Vagina (tissue), 2 donors: ENCODE measurements around the gene NINJ2. TPM values are rescaled to one million over a fixed set of nuclear protein-coding genes. Genes with fewer than 3 reads are reported as not detected.

Source experiments
- DNase-seq, 2 donors: peaks; one replicate each; pipeline ENCODE4 v3.0.0-alpha.2; 2017; ENCODE audit errors: extremely low spot score in 2 of 2
- H3K27ac ChIP-seq: fragments of 200-600 bp; sonication (generic); one replicate; pipeline ENCODE4 v1.5.1; 2019
- H3K27me3 ChIP-seq: fragments of 200-600 bp; sonication (generic); one replicate; pipeline ENCODE4 v1.5.1; 2019
- H3K36me3 ChIP-seq, 2 donors: fragments of 200-600 bp; sonication (generic); one replicate each; pipeline ENCODE4 v1.5.1; 2017 to 2019
- H3K4me1 ChIP-seq: fragments of 200-600 bp; sonication (generic); one replicate; pipeline ENCODE4 v1.5.1; 2019
- H3K4me3 ChIP-seq, 2 donors: fragments of 200-600 bp; sonication (generic); 1 replicate in 1 of 2; 2 replicates in 1 of 2; pipeline ENCODE4 v1.5.1; 2016 to 2019
- H3K9me3 ChIP-seq: fragments of 200-600 bp; sonication (generic); one replicate; pipeline ENCODE4 v1.5.1; 2019
- CTCF ChIP-seq, 3 experiments: fragments of 450-650 bp in 2 of 3; fragments of 200-600 bp in 1 of 3; sonication (generic) in 1 of 3; IDR thresholded peaks; one replicate each; pipeline ENCODE4 v1.5.1; 2017 to 2019; ENCODE audit warnings: antibody characterized with exemption in 3 of 3, mild to moderate bottlenecking in 2 of 3, moderate library complexity in 2 of 3
- POLR2A ChIP-seq, 2 donors: fragments of 450-650 bp; IDR thresholded peaks; one replicate each; pipeline ENCODE4 v1.6.1; 2017; ENCODE audit warnings: antibody characterized with exemption in 2 of 2, mild to moderate bottlenecking in 2 of 2, moderate library complexity in 2 of 2
- POLR2AphosphoS5 ChIP-seq, 2 donors: sonication (generic); formaldehyde crosslinking; IDR thresholded peaks; one replicate each; pipeline ENCODE4 v1.9.0; 2017; ENCODE audit warnings: antibody characterized with exemption in 2 of 2, mild to moderate bottlenecking in 2 of 2, low read depth in 1 of 2; ENCODE audit not compliant: insufficient read depth in 1 of 2
- intact Hi-C: fragments of 100-400 bp; cut with DNase I; formaldehyde crosslinking; loops from one replicate; pipeline ENCODE4 v1.15.1; 2023
- total RNA-seq: library from RNA; depleted of rRNA; stranded (reverse); fragments of >200 nt; gene quantifications from one replicate; pipeline ENCODE4 v1.2.3, GENCODE V29; 2016

The NINJ2 gene
- total RNA-seq, 1 donor from 2014 or later, result 23.8 TPM

- no peak for DNase-seq
- Histone ChIP-seq H3K27me3 (no peaks in the 10 kb centered on the region), H3K4me1 (no peaks in the 10 kb centered on the region), H3K36me3 (no peaks in the 10 kb centered on the region), H3K4me3 (no peak overlapping the region), H3K9me3 (no peaks in the 10 kb centered on the region), H3K27ac (no peak overlapping the region)
- intact Hi-C loops, result no loop called here
- no peak for TF ChIP-seq CTCF (IDR thresholded peaks at IDR 0.05)
- no peak for TF ChIP-seq POLR2AphosphoS5 (IDR thresholded peaks at IDR 0.05; ENCODE audit: insufficient read depth in 1 of 2, low read depth in 1 of 2)
- TF ChIP-seq POLR2A (IDR thresholded peaks at IDR 0.05), result no peak
Observed at GRCh38 chr12:559906-560455, 103.3 kb downstream of the NINJ2 start.

GRCh38 chr12:559208-559905 is 103.9 kb downstream of the NINJ2 start:
- no peaks in the 10 kb centered on the region for H3K9me3 ChIP-seq
- H3K36me3 ChIP-seq, result no peaks in the 10 kb centered on the region
- DNase-seq, result no peak
- H3K27ac ChIP-seq, result no peak overlapping the region
- intact Hi-C loops, result no loop called here
- TF ChIP-seq POLR2A (IDR thresholded peaks at IDR 0.05), result no peak
- TF ChIP-seq POLR2AphosphoS5 (IDR thresholded peaks at IDR 0.05; ENCODE audit: insufficient read depth in 1 of 2, low read depth in 1 of 2), result no peak
- no peak for TF ChIP-seq CTCF (IDR thresholded peaks at IDR 0.05)
- H3K4me1 ChIP-seq, result no peaks in the 10 kb centered on the region
- H3K4me3 ChIP-seq, result no peak overlapping the region
- H3K27me3 ChIP-seq, result no peaks in the 10 kb centered on the region

GRCh38 chr12:558580-558979 is 104.7 kb downstream of the NINJ2 start:
- Histone ChIP-seq H3K36me3 (no peaks in the 10 kb centered on the region), H3K4me1 (no peaks in the 10 kb centered on the region), H3K9me3 (no peaks in the 10 kb centered on the region), H3K27me3 (no peaks in the 10 kb centered on the region), H3K4me3 (no peak overlapping the region), H3K27ac (no peak overlapping the region)
- no peak for DNase-seq
- TF ChIP-seq POLR2AphosphoS5 (IDR thresholded peaks at IDR 0.05; ENCODE audit: insufficient read depth in 1 of 2, low read depth in 1 of 2) (no peak), POLR2A (IDR thresholded peaks at IDR 0.05) (no peak), CTCF (IDR thresholded peaks at IDR 0.05) (no peak)
- intact Hi-C loops, result no loop called here

- no peak for TF ChIP-seq POLR2A (IDR thresholded peaks at IDR 0.05)
- Histone ChIP-seq H3K27me3 (no peaks in the 10 kb centered on the region), H3K4me3 (no peak overlapping the region), H3K4me1 (peaks cover 8% of the 10 kb centered on the region), H3K27ac (no peak overlapping the region), H3K9me3 (no peaks in the 10 kb centered on the region), H3K36me3 (no peaks in the 10 kb centered on the region)
- intact Hi-C loops, result no loop called here
- no peak for DNase-seq
Observed at GRCh38 chr12:556498-556897, 106.7 kb downstream of the NINJ2 start.

- intact Hi-C loops, result no loop called here
- peaks cover 8% of the 10 kb centered on the region for H3K4me1 ChIP-seq
- no peaks in the 10 kb centered on the region for H3K36me3 ChIP-seq
- TF ChIP-seq CTCF (IDR thresholded peaks at IDR 0.05) (no peak), POLR2A (IDR thresholded peaks at IDR 0.05) (no peak), POLR2AphosphoS5 (IDR thresholded peaks at IDR 0.05; ENCODE audit: insufficient read depth in 1 of 2, low read depth in 1 of 2) (no peak)
- no peak overlapping the region for H3K27ac ChIP-seq
- no peak for DNase-seq
- no peaks in the 10 kb centered on the region for H3K27me3 ChIP-seq
- H3K4me3 ChIP-seq, result no peak overlapping the region
- no peaks in the 10 kb centered on the region for H3K9me3 ChIP-seq
Observed at GRCh38 chr12:554001-554285, 109.3 kb downstream of the NINJ2 start.
